Trophoblast cell (in vitro differentiated cells and primary cell): ENCODE data around the gene PIGN.

ENCODE experiments used
- DNase-seq, 2 donors: peaks; one replicate each; pipeline ENCODE4 v3.0.0-alpha.2; 2016
- H2AFZ ChIP-seq: 2 replicates; pipeline ENCODE4 v1.6.1; 2013; ENCODE audit warnings: low read length, moderate library complexity, mild to moderate bottlenecking; ENCODE audit not compliant: insufficient read depth, poor library complexity
- H2AK5ac ChIP-seq: 2 replicates; pipeline ENCODE4 v1.6.1; 2013; ENCODE audit warnings: mild to moderate bottlenecking, low read length
- H2BK120ac ChIP-seq: 2 replicates; pipeline ENCODE4 v1.6.1; 2013; ENCODE audit warnings: low read length, mild to moderate bottlenecking, moderate library complexity; ENCODE audit not compliant: insufficient read depth, poor library complexity
- H2BK12ac ChIP-seq: 2 replicates; pipeline ENCODE4 v1.6.1; 2013; ENCODE audit warnings: mild to moderate bottlenecking, low read length, moderate library complexity
- H2BK5ac ChIP-seq: 2 replicates; pipeline ENCODE4 v1.6.1; 2013; ENCODE audit warnings: low read length, low read depth, moderate library complexity, mild to moderate bottlenecking; ENCODE audit not compliant: poor library complexity
- H3K14ac ChIP-seq: 2 replicates; pipeline ENCODE4 v1.6.1; 2013; ENCODE audit warnings: mild to moderate bottlenecking, low read length
- H3K18ac ChIP-seq: 2 replicates; pipeline ENCODE4 v1.6.1; 2013; ENCODE audit warnings: mild to moderate bottlenecking, low read length
- H3K23ac ChIP-seq: 2 replicates; pipeline ENCODE4 v1.6.1; 2013; ENCODE audit warnings: low read length
- H3K27ac ChIP-seq: 2 replicates; pipeline ENCODE4 v1.5.1; 2013; ENCODE audit warnings: low read depth, mild to moderate bottlenecking, inconsistent platforms, low read length, moderate library complexity
- H3K27me3 ChIP-seq: 2 replicates; pipeline ENCODE4 v1.6.1; 2013; ENCODE audit warnings: inconsistent platforms, mild to moderate bottlenecking, low read length, moderate library complexity; ENCODE audit not compliant: insufficient read depth
- H3K36me3 ChIP-seq, 2 experiments: 1 replicate in 1 of 2; 2 replicates in 1 of 2; pipeline ENCODE4 v1.6.1; 2013; ENCODE audit warnings: low read length in 2 of 2, mild to moderate bottlenecking in 2 of 2, moderate library complexity in 1 of 2; ENCODE audit not compliant: insufficient read depth in 2 of 2, control insufficient read depth in 1 of 2
- H3K4ac ChIP-seq: 2 replicates; pipeline ENCODE4 v1.6.1; 2013; ENCODE audit warnings: low read depth, mild to moderate bottlenecking, low read length, moderate library complexity
- H3K4me1 ChIP-seq, 2 experiments: 1 replicate in 1 of 2; 2 replicates in 1 of 2; pipeline ENCODE4 v1.6.1; 2013; ENCODE audit warnings: low read length in 2 of 2, mild to moderate bottlenecking in 2 of 2, moderate library complexity in 1 of 2; ENCODE audit not compliant: insufficient read depth in 2 of 2, control insufficient read depth in 1 of 2
- H3K4me2 ChIP-seq: 2 replicates; pipeline ENCODE4 v1.6.1; 2013; ENCODE audit warnings: inconsistent platforms, mild to moderate bottlenecking, low read length, moderate library complexity
- H3K4me3 ChIP-seq: 2 replicates; pipeline ENCODE4 v1.5.1; 2013; ENCODE audit warnings: mild to moderate bottlenecking, low read depth, low read length, inconsistent platforms
- H3K79me1 ChIP-seq: one replicate; pipeline ENCODE4 v1.6.1; 2013; ENCODE audit warnings: low read length
- H3K79me2 ChIP-seq: 2 replicates; pipeline ENCODE4 v1.6.1; 2013; ENCODE audit warnings: low read length, mild to moderate bottlenecking; ENCODE audit not compliant: control insufficient read depth, insufficient read depth, poor library complexity
- H3K9ac ChIP-seq: 2 replicates; pipeline ENCODE4 v1.6.1; 2013; ENCODE audit warnings: mild to moderate bottlenecking, low read length
- H3K9me3 ChIP-seq: 2 replicates; pipeline ENCODE4 v1.6.1; 2013; ENCODE audit warnings: low read depth, mild to moderate bottlenecking, control low read depth, inconsistent platforms, low read length; ENCODE audit not compliant: insufficient read depth
- H4K12ac ChIP-seq: 2 replicates; pipeline ENCODE4 v1.6.1; 2013; ENCODE audit warnings: low read depth, mild to moderate bottlenecking, low read length, moderate library complexity
- H4K8ac ChIP-seq: 2 replicates; pipeline ENCODE4 v1.6.1; 2013; ENCODE audit warnings: low read depth, mild to moderate bottlenecking, low read length, moderate library complexity
- H4K91ac ChIP-seq: one replicate; pipeline ENCODE4 v1.6.1; 2013; ENCODE audit warnings: low read depth, mild to moderate bottlenecking, low read length, moderate library complexity
- WGBS: extraction: QIAGEN DNeasy Blood & Tissue Kit; methylation state at CpG from one replicate; pipeline ENCODE4 v1.1.7; 2013; ENCODE audit warnings: missing lambda C conversion rate; ENCODE audit not compliant: insufficient read length, insufficient coverage; ENCODE audit errors: extremely low coverage; 5-methylcytosine and 5-hydroxymethylcytosine counted together

Gene PIGN

GRCh38 chr18:62206593-62206992, 19.7 kb upstream of the PIGN start:
- peaks cover 2% of the 10 kb centered on the region for H3K79me2 ChIP-seq
- no peak overlapping the region for H2AFZ ChIP-seq
- H3K9me3 ChIP-seq, result no peaks in the 10 kb centered on the region
- no peak overlapping the region for H2BK120ac ChIP-seq
- no peak overlapping the region for H3K4ac ChIP-seq
- no peak overlapping the region for H3K23ac ChIP-seq
- H3K36me3 ChIP-seq, result no peaks in the 10 kb centered on the region
- H3K27me3 ChIP-seq, result no peaks in the 10 kb centered on the region
- no peak overlapping the region for H2BK5ac ChIP-seq
- no peak overlapping the region for H3K14ac ChIP-seq
- no peaks in the 10 kb centered on the region for H3K79me1 ChIP-seq
- no peaks in the 10 kb centered on the region for H3K4me1 ChIP-seq
- no peak overlapping the region for H2BK12ac ChIP-seq
- no peak overlapping the region for H3K4me3 ChIP-seq
- no peak overlapping the region for H4K12ac ChIP-seq
- no peak overlapping the region for H4K91ac ChIP-seq
- no peak overlapping the region for H3K18ac ChIP-seq
- DNase-seq, result no peak
- no CpG with 5 or more reads among the region's 4 CpGs for WGBS
- H3K9ac ChIP-seq, result no peak overlapping the region
- H3K27ac ChIP-seq, result no peak overlapping the region
- H3K4me2 ChIP-seq, result no peak overlapping the region
- H2AK5ac ChIP-seq, result no peak overlapping the region
- no peak overlapping the region for H4K8ac ChIP-seq

GRCh38 chr18:62205824-62206223, 19.0 kb upstream of the PIGN start:
- Histone ChIP-seq H2BK5ac (no peak overlapping the region), H3K79me1 (no peaks in the 10 kb centered on the region), H3K36me3 (no peaks in the 10 kb centered on the region), H3K9me3 (no peaks in the 10 kb centered on the region), H3K27me3 (no peaks in the 10 kb centered on the region), H3K14ac (no peak overlapping the region), H2BK12ac (no peak overlapping the region), H2AFZ (no peak overlapping the region), H4K8ac (no peak overlapping the region), H2AK5ac (no peak overlapping the region), H3K4ac (peak overlapping the region; percentile 27), H3K18ac (no peak overlapping the region), H3K23ac (no peak overlapping the region), H2BK120ac (no peak overlapping the region), H3K4me2 (no peak overlapping the region), H4K91ac (no peak overlapping the region), H3K79me2 (peaks cover 2% of the 10 kb centered on the region), H4K12ac (no peak overlapping the region), H3K27ac (no peak overlapping the region), H3K9ac (no peak overlapping the region), H3K4me1 (no peaks in the 10 kb centered on the region), H3K4me3 (no peak overlapping the region)
- peak in 1 of 2 donors; percentile 60 for DNase-seq
- no CpG with 5 or more reads among the region's 4 CpGs for WGBS

- H2BK120ac ChIP-seq, result no peak overlapping the region
- no peak overlapping the region for H4K91ac ChIP-seq
- no peaks in the 10 kb centered on the region for H3K36me3 ChIP-seq
- H3K4me2 ChIP-seq, result no peak overlapping the region
- no peak overlapping the region for H3K14ac ChIP-seq
- no peaks in the 10 kb centered on the region for H3K79me1 ChIP-seq
- no CpG with 5 or more reads among the region's 1 CpG for WGBS
- no peaks in the 10 kb centered on the region for H3K9me3 ChIP-seq
- H3K9ac ChIP-seq, result no peak overlapping the region
- no peak overlapping the region for H4K12ac ChIP-seq
- H3K4ac ChIP-seq, result no peak overlapping the region
- H2AFZ ChIP-seq, result no peak overlapping the region
- H2BK5ac ChIP-seq, result no peak overlapping the region
- no peak overlapping the region for H3K23ac ChIP-seq
- H3K4me1 ChIP-seq, result no peaks in the 10 kb centered on the region
- no peak overlapping the region for H2AK5ac ChIP-seq
- no peak overlapping the region for H3K27ac ChIP-seq
- no peaks in the 10 kb centered on the region for H3K27me3 ChIP-seq
- DNase-seq, result peak; percentile 60 to 96
- peaks cover 2% of the 10 kb centered on the region for H3K79me2 ChIP-seq
- H2BK12ac ChIP-seq, result no peak overlapping the region
- no peak overlapping the region for H4K8ac ChIP-seq
- no peak overlapping the region for H3K18ac ChIP-seq
- H3K4me3 ChIP-seq, result no peak overlapping the region
These were observed 15.0 kb upstream of the PIGN start for GRCh38 chr18:62201870-62202269.

GRCh38 chr18:62200121-62200914, 13.5 kb upstream of the PIGN start:
- Histone ChIP-seq H2BK120ac (no peak overlapping the region), H3K27ac (no peak overlapping the region), H3K4me1 (no peaks in the 10 kb centered on the region), H4K12ac (no peak overlapping the region), H3K14ac (no peak overlapping the region), H3K79me1 (no peaks in the 10 kb centered on the region), H4K8ac (no peak overlapping the region), H3K9me3 (no peaks in the 10 kb centered on the region), H3K9ac (no peak overlapping the region), H3K4me3 (no peak overlapping the region), H2AFZ (no peak overlapping the region), H2BK12ac (no peak overlapping the region), H3K23ac (no peak overlapping the region), H3K36me3 (no peaks in the 10 kb centered on the region), H2AK5ac (no peak overlapping the region), H3K18ac (no peak overlapping the region), H3K4ac (no peak overlapping the region), H3K4me2 (no peak overlapping the region), H3K27me3 (no peaks in the 10 kb centered on the region), H2BK5ac (no peak overlapping the region), H3K79me2 (peaks cover 2% of the 10 kb centered on the region), H4K91ac (no peak overlapping the region)
- no peak for DNase-seq
- WGBS, result no CpG with 5 or more reads among the region's 3 CpGs
